ENCODE measurements around the gene A4GALT. TPM values are rescaled to one million over a fixed set of nuclear protein-coding genes. Genes with fewer than 3 reads are reported as not detected.

Gene A4GALT
- total RNA-seq, 1 experiment from 2014 or later, result 22.1 TPM

- TF ChIP-seq GRHL2 (CRISPR knock-in tag; IDR thresholded peaks at IDR 0.05; ENCODE audit: insufficient replicate concordance, severe bottlenecking), result no peak
- no peak for TF ChIP-seq AR (CRISPR knock-in tag; IDR thresholded peaks at IDR 0.05)
- no peak for TF ChIP-seq CTCF (IDR thresholded peaks at IDR 0.05)
- 0 out of 2 replicates have a peak, but pooled peaks have one; percentile 23 for TF ChIP-seq FOXP1 (CRISPR knock-in tag; IDR thresholded peaks at IDR 0.05; ENCODE audit: borderline replicate concordance)
- TF ChIP-seq ZBTB43 (CRISPR knock-in tag; IDR thresholded peaks at IDR 0.05), result peak; percentile 66; the same call in 1 of the 2 replicates
- peak; percentile 55; the same call in 1 of the 2 replicates for TF ChIP-seq GABPB1 (CRISPR knock-in tag; IDR thresholded peaks at IDR 0.05)
- TF ChIP-seq PREB (CRISPR knock-in tag; IDR thresholded peaks at IDR 0.05; ENCODE audit: borderline replicate concordance), result 0 out of 2 replicates have a peak, but pooled peaks have one; percentile 32
- no peaks in the 10 kb centered on the region for H3K36me3 Mint-ChIP-seq
- peak overlapping the region; percentile 93 for H3K27ac Mint-ChIP-seq
- DNase-seq (ENCODE audit: low spot score), result no peak
- CTCF ChIA-PET, result interaction anchor here (0.6 to 1.7 kb wide), 12 partner anchors 9 to 580 kb away, joined by 3 to 7 read pairs (median 3); partner anchors contain the start of gene POLDIP3
- peak; percentile 14 for ATAC-seq
- H3K9me3 Mint-ChIP-seq, result no peaks in the 10 kb centered on the region
- H3K4me1 Mint-ChIP-seq, result peaks cover 26% of the 10 kb centered on the region
- H3K4me3 Mint-ChIP-seq, result peak overlapping the region; percentile 94
- H3K27me3 Mint-ChIP-seq (ENCODE audit: low read depth), result no peaks in the 10 kb centered on the region; the same call in 1 of the 2 replicates
- POLR2A ChIA-PET, result no interaction called here
Measured at GRCh38 chr22:42648368-42649245, 72.1 kb downstream of the A4GALT start.

GRCh38 chr22:42648017-42648367, 72.7 kb downstream of the A4GALT start:
- no peak overlapping the region for H3K27ac Mint-ChIP-seq
- POLR2A ChIA-PET, result no interaction called here
- H3K9me3 Mint-ChIP-seq, result no peaks in the 10 kb centered on the region

More at GRCh38 chr22:42648017-42648367, 72.7 kb downstream of the A4GALT start:
- no peaks in the 10 kb centered on the region for H3K36me3 Mint-ChIP-seq
- CTCF ChIA-PET, result no interaction called here
- ATAC-seq (no peak), DNase-seq (ENCODE audit: low spot score) (no peak)
- peak overlapping the region; percentile 94 for H3K4me3 Mint-ChIP-seq
- H3K27me3 Mint-ChIP-seq (ENCODE audit: low read depth), result no peaks in the 10 kb centered on the region; the same call in 1 of the 2 replicates
- TF ChIP-seq KAT7 (CRISPR knock-in tag; IDR thresholded peaks at IDR 0.05; ENCODE audit: borderline replicate concordance) (no peak), ZSCAN18 (CRISPR knock-in tag; IDR thresholded peaks at IDR 0.05) (no peak), E2F4 (CRISPR knock-in tag; IDR thresholded peaks at IDR 0.05; ENCODE audit: borderline replicate concordance, low read depth) (no peak)
- peaks cover 27% of the 10 kb centered on the region for H3K4me1 Mint-ChIP-seq

Measured in WTC11 (cell line).